GM21447 (cell line): ENCODE results near the gene DNLZ.

Experiments used
- ATAC-seq: cut with Tn5 transposase; IDR thresholded peaks from one replicate; pipeline ENCODE4 v1.9.1; 2021; ENCODE audit not compliant: unreplicated experiment

Gene DNLZ

GRCh38 chr9:136377341-136378169, 14.0 kb upstream of the DNLZ start:
- no peak for ATAC-seq

GRCh38 chr9:136376457-136376856, 12.9 kb upstream of the DNLZ start:
- no peak for ATAC-seq

GRCh38 chr9:136375096-136375495, 11.6 kb upstream of the DNLZ start:
- no peak for ATAC-seq

- ATAC-seq, result no peak
Observed at GRCh38 chr9:136374183-136374575, 10.6 kb upstream of the DNLZ start.

GRCh38 chr9:136373300-136374182, 10.0 kb upstream of the DNLZ start, which contains the start of gene CARD9:
TSS of gene CARD9 (minus strand) at chr9:136373669. CDS start at chr9:136372078, 1,591 bp downstream.
- no peak for ATAC-seq

- ATAC-seq, result no peak
Observed at GRCh38 chr9:136372561-136373299, 9.2 kb upstream of the DNLZ start.

GRCh38 chr9:136372006-136372405, 8.5 kb upstream of the DNLZ start:
- ATAC-seq, result no peak

GRCh38 chr9:136371533-136371880, 8.0 kb upstream of the DNLZ start:
- no peak for ATAC-seq

GRCh38 chr9:136370687-136371532, 7.4 kb upstream of the DNLZ start:
- ATAC-seq, result no peak

- no peak for ATAC-seq
Observed at GRCh38 chr9:136370037-136370436, 6.5 kb upstream of the DNLZ start.

GRCh38 chr9:136368190-136368589, 4.6 kb upstream of the DNLZ start:
- no peak for ATAC-seq

GRCh38 chr9:136367296-136368145, 4.0 kb upstream of the DNLZ start:
- ATAC-seq, result no peak

GRCh38 chr9:136366826-136367225, 3.3 kb upstream of the DNLZ start:
- ATAC-seq, result no peak

- ATAC-seq, result no peak
Observed at GRCh38 chr9:136365775-136366222, 2.3 kb upstream of the DNLZ start.

- ATAC-seq, result no peak
Observed at GRCh38 chr9:136364942-136365774, 1.6 kb upstream of the DNLZ start.

GRCh38 chr9:136363949-136364748, 605 bp upstream of the DNLZ start:
- ATAC-seq, result no peak

GRCh38 chr9:136362450-136362784, 1.1 kb downstream of the DNLZ start:
- ATAC-seq, result no peak
